ENCODE results near the gene TBC1D14.

DNA sequence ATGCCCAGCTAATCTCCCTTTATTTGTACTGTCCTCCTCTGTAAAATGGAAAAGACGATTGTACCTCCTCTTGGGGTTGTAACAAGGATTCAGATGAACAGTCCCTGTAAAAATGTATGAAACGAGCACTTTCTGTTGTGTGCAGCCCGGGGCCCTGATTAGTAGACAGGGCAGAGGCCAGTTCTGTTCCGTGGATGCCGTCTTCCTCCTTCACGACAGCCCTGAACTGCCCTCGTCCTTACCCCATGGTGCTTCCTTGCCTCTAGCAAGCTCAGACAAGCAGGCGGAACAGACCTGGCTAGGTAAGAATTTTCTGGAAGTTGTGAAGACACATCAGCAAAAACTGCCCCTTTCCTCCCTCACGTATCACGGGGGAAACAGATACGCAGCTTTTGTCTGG lies 111.2 kb downstream of the TBC1D14 start:
- TF ChIP-seq, protein P1, sequence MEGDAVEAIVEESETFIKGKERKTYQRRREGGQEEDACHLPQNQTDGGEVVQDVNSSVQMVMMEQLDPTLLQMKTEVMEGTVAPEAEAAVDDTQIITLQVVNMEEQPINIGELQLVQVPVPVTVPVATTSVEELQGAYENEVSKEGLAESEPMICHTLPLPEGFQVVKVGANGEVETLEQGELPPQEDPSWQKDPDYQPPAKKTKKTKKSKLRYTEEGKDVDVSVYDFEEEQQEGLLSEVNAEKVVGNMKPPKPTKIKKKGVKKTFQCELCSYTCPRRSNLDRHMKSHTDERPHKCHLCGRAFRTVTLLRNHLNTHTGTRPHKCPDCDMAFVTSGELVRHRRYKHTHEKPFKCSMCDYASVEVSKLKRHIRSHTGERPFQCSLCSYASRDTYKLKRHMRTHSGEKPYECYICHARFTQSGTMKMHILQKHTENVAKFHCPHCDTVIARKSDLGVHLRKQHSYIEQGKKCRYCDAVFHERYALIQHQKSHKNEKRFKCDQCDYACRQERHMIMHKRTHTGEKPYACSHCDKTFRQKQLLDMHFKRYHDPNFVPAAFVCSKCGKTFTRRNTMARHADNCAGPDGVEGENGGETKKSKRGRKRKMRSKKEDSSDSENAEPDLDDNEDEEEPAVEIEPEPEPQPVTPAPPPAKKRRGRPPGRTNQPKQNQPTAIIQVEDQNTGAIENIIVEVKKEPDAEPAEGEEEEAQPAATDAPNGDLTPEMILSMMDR (IDR thresholded peaks at IDR 0.05): no peak
- TF ChIP-seq POLR2A (IDR thresholded peaks at IDR 0.05): no peak
